Measurements from ENCODE around the gene PTK7. TPM values are rescaled to one million over a fixed set of nuclear protein-coding genes. Genes with fewer than 3 reads are reported as not detected.

PTK7 gene
- total and polyA plus RNA-seq, 3 donors from 2014 or later, result 58.8 to 68.7 (median 60.8) TPM

- H3K4me3 ChIP-seq, result peak overlapping the region; percentile 66 to 84
- peak; percentile 61 for DNase-seq
- no peaks in the 10 kb centered on the region for H3K9me3 ChIP-seq
- TF ChIP-seq, protein P1, sequence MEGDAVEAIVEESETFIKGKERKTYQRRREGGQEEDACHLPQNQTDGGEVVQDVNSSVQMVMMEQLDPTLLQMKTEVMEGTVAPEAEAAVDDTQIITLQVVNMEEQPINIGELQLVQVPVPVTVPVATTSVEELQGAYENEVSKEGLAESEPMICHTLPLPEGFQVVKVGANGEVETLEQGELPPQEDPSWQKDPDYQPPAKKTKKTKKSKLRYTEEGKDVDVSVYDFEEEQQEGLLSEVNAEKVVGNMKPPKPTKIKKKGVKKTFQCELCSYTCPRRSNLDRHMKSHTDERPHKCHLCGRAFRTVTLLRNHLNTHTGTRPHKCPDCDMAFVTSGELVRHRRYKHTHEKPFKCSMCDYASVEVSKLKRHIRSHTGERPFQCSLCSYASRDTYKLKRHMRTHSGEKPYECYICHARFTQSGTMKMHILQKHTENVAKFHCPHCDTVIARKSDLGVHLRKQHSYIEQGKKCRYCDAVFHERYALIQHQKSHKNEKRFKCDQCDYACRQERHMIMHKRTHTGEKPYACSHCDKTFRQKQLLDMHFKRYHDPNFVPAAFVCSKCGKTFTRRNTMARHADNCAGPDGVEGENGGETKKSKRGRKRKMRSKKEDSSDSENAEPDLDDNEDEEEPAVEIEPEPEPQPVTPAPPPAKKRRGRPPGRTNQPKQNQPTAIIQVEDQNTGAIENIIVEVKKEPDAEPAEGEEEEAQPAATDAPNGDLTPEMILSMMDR (IDR thresholded peaks at IDR 0.05), result no peak
- TF ChIP-seq POLR2A (IDR thresholded peaks at IDR 0.05), result no peak
- peak overlapping the region; percentile 85 to 87 for H3K27ac ChIP-seq
- H3K36me3 ChIP-seq (ENCODE audit: low read depth, missing control alignments), result no peaks in the 10 kb centered on the region
- WGBS, 2 donors, result 6 to 7% methylated on average over 22 of the region's 22 CpGs
- peaks cover 18% of the 10 kb centered on the region for H3K4me1 ChIP-seq
- intact Hi-C loops (cut with DNase I; ENCODE audit: low total_unique reads), result no loop called here
- no peaks in the 10 kb centered on the region for H3K27me3 ChIP-seq
Observed at GRCh38 chr6:43052842-43053544, 23.1 kb upstream of the PTK7 start.

DNA sequence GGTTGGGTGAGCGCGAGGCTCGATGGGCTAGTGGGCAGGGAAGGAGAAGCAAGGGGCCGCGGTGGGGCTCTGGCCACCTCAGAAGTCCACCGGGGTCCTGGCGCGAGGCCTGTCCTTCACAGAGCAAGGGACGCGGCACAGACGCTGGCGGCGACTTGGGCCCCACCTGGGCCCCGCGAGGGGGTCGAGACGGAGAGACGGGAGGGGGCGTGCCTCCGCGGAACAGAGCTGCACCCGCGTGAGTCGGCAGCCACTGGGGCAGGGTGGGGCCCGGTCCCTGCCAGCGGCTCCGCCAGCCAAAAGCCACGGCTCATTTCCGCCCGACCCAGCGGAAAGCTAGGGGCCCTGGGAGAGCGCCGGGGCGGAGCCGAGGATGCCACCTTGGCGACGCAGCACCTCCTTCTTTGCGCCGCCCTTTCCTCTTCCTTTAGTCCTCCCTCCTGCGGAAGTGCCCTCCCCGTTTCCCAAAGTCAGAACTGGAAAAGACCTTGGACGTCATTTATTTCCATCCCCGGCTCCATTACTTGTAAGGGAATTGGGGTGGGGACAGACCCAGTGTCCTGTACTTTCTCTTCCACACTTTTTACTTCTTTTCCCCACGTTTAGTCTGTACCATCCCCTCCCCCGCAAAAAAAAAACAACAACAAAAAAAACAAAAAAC, 22.4 kb upstream of the PTK7 start, which contains the start of gene CUL7:
TSS of gene CUL7 (minus strand) at position 307 of the 661 bp plus-strand sequence. CDS start 1,063 bp downstream, outside the sequence.
- Histone ChIP-seq H3K4me3 (peak within 1 kb of the TSS; percentile 66 to 84), H3K27ac (peak within 1 kb of the TSS; percentile 85 to 87), H3K36me3 (ENCODE audit: low read depth, missing control alignments) (no peaks in the 10 kb centered on the region), H3K4me1 (peaks cover 25% of the 10 kb centered on the region), H3K27me3 (no peaks in the 10 kb centered on the region), H3K9me3 (no peaks in the 10 kb centered on the region)
- intact Hi-C loops (cut with DNase I; ENCODE audit: low total_unique reads), result no loop called here
- no peak for TF ChIP-seq POLR2A (IDR thresholded peaks at IDR 0.05)
- TF ChIP-seq, protein P1 (IDR thresholded peaks at IDR 0.05), result no peak
- peak; percentile 94 for DNase-seq
- WGBS, 2 donors, result 2% methylated on average over 14 to 32 of the region's 45 CpGs

DNA sequence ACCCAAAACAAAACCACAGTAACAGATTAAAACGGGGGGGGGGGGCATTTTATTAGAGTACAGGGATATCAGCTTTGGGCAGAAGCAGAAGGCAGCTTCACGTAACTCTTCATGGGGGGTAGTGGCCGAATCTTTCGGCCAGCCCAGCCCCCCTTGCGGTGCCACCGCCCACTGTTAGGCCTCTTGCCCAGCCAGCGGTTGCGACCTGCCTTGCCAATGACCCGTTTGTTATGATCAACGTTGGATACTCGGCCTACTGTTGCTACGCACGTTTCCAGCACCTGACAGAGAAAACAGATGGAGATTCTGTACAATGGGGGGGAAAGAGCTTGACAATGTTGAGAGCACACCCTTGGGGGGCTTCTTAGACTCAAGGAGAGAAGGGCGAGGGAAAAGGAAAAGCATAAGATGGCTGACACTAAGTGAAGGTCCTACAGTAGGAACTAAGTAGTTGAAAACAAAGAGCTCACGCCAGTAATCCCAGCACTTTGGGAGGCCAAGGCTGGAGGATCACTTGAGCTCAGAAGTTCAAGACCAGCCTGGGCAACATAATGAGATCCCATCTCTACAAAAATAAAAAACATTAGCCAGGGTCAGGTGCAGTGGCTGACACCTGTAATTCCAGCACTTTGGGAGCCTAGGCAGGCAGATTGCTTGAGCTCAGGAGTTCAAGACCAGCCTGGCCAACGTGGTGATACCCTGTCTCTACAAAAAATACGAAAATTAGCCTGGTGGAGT, 21.7 kb upstream of the PTK7 start:
- H3K36me3 ChIP-seq (ENCODE audit: low read depth, missing control alignments), result no peaks in the 10 kb centered on the region
- H3K4me3 ChIP-seq, result peak overlapping the region; percentile 66 to 84
- intact Hi-C loops (cut with DNase I; ENCODE audit: low total_unique reads), result no loop called here
- H3K9me3 ChIP-seq, result no peaks in the 10 kb centered on the region
- TF ChIP-seq, protein P1 (IDR thresholded peaks at IDR 0.05), result no peak
- no peak for TF ChIP-seq POLR2A (IDR thresholded peaks at IDR 0.05)
- no peak for DNase-seq
- H3K4me1 ChIP-seq, result peaks cover 25% of the 10 kb centered on the region
- no peaks in the 10 kb centered on the region for H3K27me3 ChIP-seq
- 48 to 57% methylated on average over 17 of the region's 17 CpGs for WGBS, 2 donors
- peak overlapping the region; percentile 85 to 87 for H3K27ac ChIP-seq

GRCh38 chr6:43055966-43056365, 20.1 kb upstream of the PTK7 start:
- H3K4me3 ChIP-seq, result no peak overlapping the region
- H3K4me1 ChIP-seq, result peaks cover 36% of the 10 kb centered on the region
- H3K27me3 ChIP-seq, result no peaks in the 10 kb centered on the region
- intact Hi-C loops (cut with DNase I; ENCODE audit: low total_unique reads), result no loop called here
- H3K36me3 ChIP-seq (ENCODE audit: low read depth, missing control alignments), result no peaks in the 10 kb centered on the region
- 85 to 88% methylated on average over 8 of the region's 8 CpGs for WGBS, 2 donors
- H3K9me3 ChIP-seq, result no peaks in the 10 kb centered on the region
- H3K27ac ChIP-seq, result no peak overlapping the region
- DNase-seq, result no peak
- TF ChIP-seq, protein P1 (IDR thresholded peaks at IDR 0.05), result no peak
- no peak for TF ChIP-seq POLR2A (IDR thresholded peaks at IDR 0.05)
